Measurements from ENCODE around the gene RFWD3. TPM values are rescaled to one million over a fixed set of nuclear protein-coding genes. Genes with fewer than 3 reads are reported as not detected.

Gene RFWD3
- polyA plus RNA-seq, 3 donors, result 5.0 to 8.4 (median 8.4) TPM

DNA sequence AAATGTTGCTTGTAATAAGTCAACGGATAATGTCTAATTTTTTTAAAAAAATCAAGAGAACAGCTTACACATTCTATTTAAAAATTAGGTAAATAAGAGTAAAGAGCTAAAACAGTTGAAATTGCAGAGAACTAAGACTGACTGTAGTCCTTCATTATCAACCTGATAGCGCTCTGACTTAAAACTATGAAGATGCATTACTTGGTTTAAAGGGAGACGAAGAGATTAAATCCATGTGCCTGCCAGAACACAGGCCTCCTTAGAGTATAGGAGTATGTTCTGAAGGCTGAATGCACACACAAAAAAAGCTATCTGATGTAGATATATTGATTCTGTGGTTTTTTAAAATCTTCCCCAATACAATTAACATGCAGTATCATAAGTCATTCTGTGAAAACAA lies 88.2 kb downstream of the RFWD3 start:
- no peak overlapping the region for H3K4me2 ChIP-seq (replicated peaks; ENCODE audit: extremely low read depth, low read length, poor library complexity, severe bottlenecking)
- H3K27ac ChIP-seq (ENCODE audit: low read depth in 1 of 2, low read length in 2 of 2), result peak overlapping the region in 1 of 2 donors; percentile 60
- Mint-ChIP-seq H3K27ac (no peak overlapping the region), H3K4me3 (no peak overlapping the region), H3K4me1 (peaks cover 35% of the 10 kb centered on the region), H3K36me3 (peaks cover 7 to 16% of the 10 kb centered on the region in 2 donors), H3K27me3 (ENCODE audit: low read depth in 3 of 3) (no peaks in the 10 kb centered on the region), H3K9me3 (no peaks in the 10 kb centered on the region)
- TF ChIP-seq, protein P1, sequence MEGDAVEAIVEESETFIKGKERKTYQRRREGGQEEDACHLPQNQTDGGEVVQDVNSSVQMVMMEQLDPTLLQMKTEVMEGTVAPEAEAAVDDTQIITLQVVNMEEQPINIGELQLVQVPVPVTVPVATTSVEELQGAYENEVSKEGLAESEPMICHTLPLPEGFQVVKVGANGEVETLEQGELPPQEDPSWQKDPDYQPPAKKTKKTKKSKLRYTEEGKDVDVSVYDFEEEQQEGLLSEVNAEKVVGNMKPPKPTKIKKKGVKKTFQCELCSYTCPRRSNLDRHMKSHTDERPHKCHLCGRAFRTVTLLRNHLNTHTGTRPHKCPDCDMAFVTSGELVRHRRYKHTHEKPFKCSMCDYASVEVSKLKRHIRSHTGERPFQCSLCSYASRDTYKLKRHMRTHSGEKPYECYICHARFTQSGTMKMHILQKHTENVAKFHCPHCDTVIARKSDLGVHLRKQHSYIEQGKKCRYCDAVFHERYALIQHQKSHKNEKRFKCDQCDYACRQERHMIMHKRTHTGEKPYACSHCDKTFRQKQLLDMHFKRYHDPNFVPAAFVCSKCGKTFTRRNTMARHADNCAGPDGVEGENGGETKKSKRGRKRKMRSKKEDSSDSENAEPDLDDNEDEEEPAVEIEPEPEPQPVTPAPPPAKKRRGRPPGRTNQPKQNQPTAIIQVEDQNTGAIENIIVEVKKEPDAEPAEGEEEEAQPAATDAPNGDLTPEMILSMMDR (IDR thresholded peaks at IDR 0.05), result no peak
- H3K4me1 ChIP-seq (ENCODE audit: control insufficient read depth in 1 of 2, insufficient read depth in 2 of 2, low read length in 2 of 2), result peaks cover 13 to 25% of the 10 kb centered on the region in 2 donors
- no CpG with 5 or more reads among the region's 3 CpGs for WGBS (ENCODE audit: insufficient coverage)
- no peak overlapping the region for H3K4me3 ChIP-seq (replicated peaks in 1 of 3; ENCODE audit: low read depth in 2 of 3, low read length in 3 of 3)
- H3K9ac ChIP-seq (ENCODE audit: insufficient read depth, low read length, poor library complexity, severe bottlenecking), result no peak overlapping the region
- peaks cover 93% of the 10 kb centered on the region for H4K20me1 ChIP-seq (ENCODE audit: insufficient read depth, low read length)
- H3K27me3 ChIP-seq (ENCODE audit: control insufficient read depth in 2 of 2, insufficient read depth in 2 of 2, low read length in 2 of 2), result no peaks in the 10 kb centered on the region
- H3K36me3 ChIP-seq (replicated peaks in 1 of 2; ENCODE audit: control insufficient read depth in 1 of 2, insufficient read depth in 2 of 2, low read length in 2 of 2), result no peaks in the 10 kb centered on the region
- no peaks in the 10 kb centered on the region for H3K9me3 ChIP-seq (replicated peaks in 1 of 2; ENCODE audit: control insufficient read depth in 1 of 2, insufficient read depth in 1 of 2, low read length in 2 of 2)
- H2AFZ ChIP-seq (ENCODE audit: insufficient read depth, low read depth, low read length, poor library complexity, severe bottlenecking), result no peak overlapping the region
- DNase-seq, result no peak
- H3K79me2 ChIP-seq (ENCODE audit: insufficient read depth, low read length), result peaks cover 96% of the 10 kb centered on the region
- intact Hi-C loops (cut with micrococcal nuclease), result no loop called here

DNA sequence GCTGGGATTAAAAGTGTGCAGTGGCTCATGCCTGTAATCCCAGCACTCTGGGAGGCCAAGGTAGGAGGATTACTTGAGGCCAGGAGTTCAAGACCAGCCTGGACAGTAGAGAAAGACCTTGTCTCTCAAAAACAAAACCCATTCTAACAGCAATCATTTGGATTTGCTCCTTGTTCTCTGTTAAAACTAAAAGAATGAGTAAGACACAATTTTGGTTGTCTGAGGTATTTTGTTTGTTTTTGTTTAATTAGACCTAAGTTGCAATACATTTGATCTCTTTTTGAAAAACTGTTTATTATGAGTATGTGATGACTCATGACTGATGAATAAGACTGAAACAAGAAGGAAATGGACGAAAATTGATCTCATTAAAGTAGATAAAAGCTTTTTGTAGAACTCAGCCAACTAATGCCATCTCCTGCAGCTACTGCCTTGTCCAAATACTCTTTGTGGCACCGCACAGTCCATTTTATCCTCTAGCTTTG lies 88.8 kb downstream of the RFWD3 start:
- H3K9ac ChIP-seq (ENCODE audit: insufficient read depth, low read length, poor library complexity, severe bottlenecking), result no peak overlapping the region
- H3K27ac Mint-ChIP-seq, result peak overlapping the region in 2 of 7 donors; percentile 23 to 53
- H3K27ac ChIP-seq (ENCODE audit: low read depth in 1 of 2, low read length in 2 of 2), result peak overlapping the region in 1 of 2 donors; percentile 60
- peaks cover 13 to 26% of the 10 kb centered on the region in 2 donors for H3K4me1 ChIP-seq (ENCODE audit: control insufficient read depth in 1 of 2, insufficient read depth in 2 of 2, low read length in 2 of 2)
- no peaks in the 10 kb centered on the region for H3K27me3 ChIP-seq (ENCODE audit: control insufficient read depth in 2 of 2, insufficient read depth in 2 of 2, low read length in 2 of 2)
- peak in 1 of 3 donors; percentile 32 for DNase-seq
- H3K4me2 ChIP-seq (replicated peaks; ENCODE audit: extremely low read depth, low read length, poor library complexity, severe bottlenecking), result no peak overlapping the region
- intact Hi-C loops (cut with micrococcal nuclease), result no loop called here
- WGBS (ENCODE audit: insufficient coverage), result no CpG with 5 or more reads among the region's 2 CpGs
- H2AFZ ChIP-seq (ENCODE audit: insufficient read depth, low read depth, low read length, poor library complexity, severe bottlenecking), result no peak overlapping the region
- no peaks in the 10 kb centered on the region for H3K27me3 Mint-ChIP-seq (ENCODE audit: low read depth in 3 of 3)
- no peak overlapping the region for H3K4me3 ChIP-seq (replicated peaks in 1 of 3; ENCODE audit: low read depth in 2 of 3, low read length in 3 of 3)
- H3K36me3 Mint-ChIP-seq, result peaks cover 7 to 15% of the 10 kb centered on the region in 2 donors
- H4K20me1 ChIP-seq (ENCODE audit: insufficient read depth, low read length), result peaks cover 92% of the 10 kb centered on the region
- no peaks in the 10 kb centered on the region for H3K36me3 ChIP-seq (replicated peaks in 1 of 2; ENCODE audit: control insufficient read depth in 1 of 2, insufficient read depth in 2 of 2, low read length in 2 of 2)
- no peaks in the 10 kb centered on the region for H3K9me3 Mint-ChIP-seq
- TF ChIP-seq, protein P1 (IDR thresholded peaks at IDR 0.05), result no peak
- H3K4me1 Mint-ChIP-seq, result peaks cover 35% of the 10 kb centered on the region
- peaks cover 96% of the 10 kb centered on the region for H3K79me2 ChIP-seq (ENCODE audit: insufficient read depth, low read length)
- H3K9me3 ChIP-seq (replicated peaks in 1 of 2; ENCODE audit: control insufficient read depth in 1 of 2, insufficient read depth in 1 of 2, low read length in 2 of 2), result no peaks in the 10 kb centered on the region
- H3K4me3 Mint-ChIP-seq, result no peak overlapping the region
